ENCODE results near the gene DLX1. TPM values are rescaled to one million over a fixed set of nuclear protein-coding genes. Genes with fewer than 3 reads are reported as not detected.

The DLX1 gene
- total RNA-seq, 1 donor from 2014 or later, result 0.61 TPM

- no peak overlapping the region for H3K4me3 Mint-ChIP-seq (ENCODE audit: unreplicated experiment)
- no peaks in the 10 kb centered on the region for H3K36me3 Mint-ChIP-seq (ENCODE audit: unreplicated experiment)
- peaks cover 16% of the 10 kb centered on the region for H3K9me3 Mint-ChIP-seq (ENCODE audit: unreplicated experiment)
- H3K27me3 Mint-ChIP-seq (ENCODE audit: unreplicated experiment), result peaks cover 35% of the 10 kb centered on the region
- no peak overlapping the region for H3K27ac Mint-ChIP-seq (ENCODE audit: unreplicated experiment)
- no peak for DNase-seq
- H3K4me1 Mint-ChIP-seq (ENCODE audit: low read depth, unreplicated experiment), result peaks cover 14% of the 10 kb centered on the region
- no peak for TF ChIP-seq CTCF (IDR thresholded peaks at IDR 0.05; ENCODE audit: partially characterized antibody, unreplicated experiment)
Measured at GRCh38 chr2:172107690-172108586, 22.6 kb downstream of the DLX1 start.

GRCh38 chr2:172108587-172108930 lies 23.3 kb downstream of the DLX1 start:
- H3K4me1 Mint-ChIP-seq (ENCODE audit: low read depth, unreplicated experiment), result peaks cover 8% of the 10 kb centered on the region
- no peak for DNase-seq
- H3K4me3 Mint-ChIP-seq (ENCODE audit: unreplicated experiment), result no peak overlapping the region
- H3K27me3 Mint-ChIP-seq (ENCODE audit: unreplicated experiment), result peaks cover 33% of the 10 kb centered on the region
- H3K27ac Mint-ChIP-seq (ENCODE audit: unreplicated experiment), result no peak overlapping the region
- peaks cover 10% of the 10 kb centered on the region for H3K9me3 Mint-ChIP-seq (ENCODE audit: unreplicated experiment)
- H3K36me3 Mint-ChIP-seq (ENCODE audit: unreplicated experiment), result no peaks in the 10 kb centered on the region
- TF ChIP-seq CTCF (IDR thresholded peaks at IDR 0.05; ENCODE audit: partially characterized antibody, unreplicated experiment), result no peak

- Mint-ChIP-seq H3K9me3 (ENCODE audit: unreplicated experiment) (peaks cover 8% of the 10 kb centered on the region), H3K4me1 (ENCODE audit: low read depth, unreplicated experiment) (peaks cover 3% of the 10 kb centered on the region), H3K36me3 (ENCODE audit: unreplicated experiment) (no peaks in the 10 kb centered on the region), H3K4me3 (ENCODE audit: unreplicated experiment) (no peak overlapping the region), H3K27ac (ENCODE audit: unreplicated experiment) (no peak overlapping the region), H3K27me3 (ENCODE audit: unreplicated experiment) (peaks cover 30% of the 10 kb centered on the region)
- no peak for TF ChIP-seq CTCF (IDR thresholded peaks at IDR 0.05; ENCODE audit: partially characterized antibody, unreplicated experiment)
- DNase-seq, result no peak
Measured at GRCh38 chr2:172109256-172109987, 24.1 kb downstream of the DLX1 start.

GRCh38 chr2:172109988-172110811 lies 24.9 kb downstream of the DLX1 start:
- H3K4me1 Mint-ChIP-seq (ENCODE audit: low read depth, unreplicated experiment), result peaks cover 3% of the 10 kb centered on the region
- no peak overlapping the region for H3K4me3 Mint-ChIP-seq (ENCODE audit: unreplicated experiment)
- peaks cover 8% of the 10 kb centered on the region for H3K9me3 Mint-ChIP-seq (ENCODE audit: unreplicated experiment)
- H3K27me3 Mint-ChIP-seq (ENCODE audit: unreplicated experiment), result peaks cover 28% of the 10 kb centered on the region
- H3K36me3 Mint-ChIP-seq (ENCODE audit: unreplicated experiment), result no peaks in the 10 kb centered on the region
- DNase-seq, result no peak
- TF ChIP-seq CTCF (IDR thresholded peaks at IDR 0.05; ENCODE audit: partially characterized antibody, unreplicated experiment), result no peak
- no peak overlapping the region for H3K27ac Mint-ChIP-seq (ENCODE audit: unreplicated experiment)

All from glutamatergic neuron (in vitro differentiated cells).